GM12864 (cell line): ENCODE measurements around the gene MEIOSIN.
A peak's percentile ranks its signal among the peaks of the same experiment; 100 is the strongest.
"Not testable (repeated sequence)": the region's sequence is repeated elsewhere in the genome, so short reads cannot be mapped to it uniquely, and the experiment has no call there.

ENCODE experiments used
- DNase-seq: peaks from one replicate; pipeline ENCODE4 v3.0.0-alpha.2; 2011; ENCODE audit warnings: low read depth
- H3K4me3 ChIP-seq: 2 replicates; pipeline ENCODE4 v1.5.1; 2011; ENCODE audit warnings: mild to moderate bottlenecking, low read depth, low read length, control low read depth
- TF ChIP-seq, protein P1 (sequence below): IDR thresholded peaks from 2 replicates; pipeline ENCODE4 v1.5.1; 2011; ENCODE audit warnings: low read depth, mild to moderate bottlenecking, moderate library complexity, low read length, control low read depth, inconsistent platforms; ENCODE audit errors: missing control alignments

Gene MEIOSIN

DNA sequence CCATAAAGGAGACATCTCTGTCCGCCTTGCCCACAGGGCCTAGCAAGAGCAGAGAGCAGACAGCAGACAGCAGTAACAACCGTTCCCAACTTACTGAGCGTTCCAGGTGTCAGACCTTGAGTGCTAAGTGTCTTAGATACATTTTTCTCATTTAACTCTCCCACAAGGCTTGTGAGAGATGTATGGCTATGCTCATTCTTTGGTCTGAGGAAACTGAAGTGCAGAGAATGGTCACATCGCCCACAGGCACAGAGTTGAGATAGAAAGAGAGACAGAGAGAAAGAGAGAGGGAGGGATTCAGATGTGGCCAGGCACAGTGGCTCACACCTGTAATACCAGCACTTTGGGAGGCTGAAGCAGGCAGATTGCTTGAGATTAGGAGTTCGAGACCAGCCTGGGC, 14.3 kb downstream of the MEIOSIN start:
- TF ChIP-seq, protein P1, sequence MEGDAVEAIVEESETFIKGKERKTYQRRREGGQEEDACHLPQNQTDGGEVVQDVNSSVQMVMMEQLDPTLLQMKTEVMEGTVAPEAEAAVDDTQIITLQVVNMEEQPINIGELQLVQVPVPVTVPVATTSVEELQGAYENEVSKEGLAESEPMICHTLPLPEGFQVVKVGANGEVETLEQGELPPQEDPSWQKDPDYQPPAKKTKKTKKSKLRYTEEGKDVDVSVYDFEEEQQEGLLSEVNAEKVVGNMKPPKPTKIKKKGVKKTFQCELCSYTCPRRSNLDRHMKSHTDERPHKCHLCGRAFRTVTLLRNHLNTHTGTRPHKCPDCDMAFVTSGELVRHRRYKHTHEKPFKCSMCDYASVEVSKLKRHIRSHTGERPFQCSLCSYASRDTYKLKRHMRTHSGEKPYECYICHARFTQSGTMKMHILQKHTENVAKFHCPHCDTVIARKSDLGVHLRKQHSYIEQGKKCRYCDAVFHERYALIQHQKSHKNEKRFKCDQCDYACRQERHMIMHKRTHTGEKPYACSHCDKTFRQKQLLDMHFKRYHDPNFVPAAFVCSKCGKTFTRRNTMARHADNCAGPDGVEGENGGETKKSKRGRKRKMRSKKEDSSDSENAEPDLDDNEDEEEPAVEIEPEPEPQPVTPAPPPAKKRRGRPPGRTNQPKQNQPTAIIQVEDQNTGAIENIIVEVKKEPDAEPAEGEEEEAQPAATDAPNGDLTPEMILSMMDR = no peak
- DNase-seq = no peak
- H3K4me3 ChIP-seq = no peak overlapping the region

DNA sequence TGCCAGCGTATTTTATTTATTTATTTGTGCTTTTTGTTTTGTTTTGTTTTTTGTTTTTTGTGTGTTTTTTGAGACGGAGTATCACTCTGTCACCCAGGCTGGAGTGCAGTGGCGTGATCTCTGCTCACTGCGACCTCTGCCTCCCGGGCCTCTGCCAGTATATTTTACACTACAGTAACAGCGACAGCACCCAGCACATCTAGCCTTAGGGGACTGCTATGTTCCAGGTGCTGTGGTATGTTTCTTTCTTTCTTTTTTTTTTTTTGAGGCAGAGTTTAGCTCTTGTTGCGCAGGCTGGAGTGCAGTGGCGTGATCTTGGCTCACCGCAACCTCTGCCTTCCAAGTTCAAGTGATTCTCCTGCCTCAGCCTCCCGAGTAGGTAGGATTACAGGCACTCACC, 18.2 kb downstream of the MEIOSIN start:
- DNase-seq, H3K4me3 ChIP-seq: not testable (repeated sequence)

DNA sequence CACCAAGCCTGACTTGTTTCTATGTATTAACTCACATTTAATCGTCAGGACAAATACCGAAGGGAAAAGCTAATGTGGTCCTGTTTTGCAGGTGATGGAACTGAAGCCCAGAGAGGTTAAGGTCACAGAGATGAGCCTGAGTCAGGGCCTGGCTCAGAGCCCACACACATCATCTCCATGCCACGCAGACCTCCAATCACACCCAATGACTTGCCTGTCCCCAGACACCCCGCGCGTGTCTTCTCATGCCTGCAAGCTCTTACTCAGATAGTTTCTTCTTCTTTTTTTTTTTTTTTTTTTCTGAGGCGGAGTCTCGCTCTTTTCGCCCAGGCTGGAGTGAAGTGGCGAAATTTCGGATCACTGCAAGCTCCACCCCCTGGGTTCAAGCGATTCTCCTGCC, 19.4 kb downstream of the MEIOSIN start:
- no peak for DNase-seq
- TF ChIP-seq, protein P1 = no peak
- H3K4me3 ChIP-seq = no peak overlapping the region

DNA sequence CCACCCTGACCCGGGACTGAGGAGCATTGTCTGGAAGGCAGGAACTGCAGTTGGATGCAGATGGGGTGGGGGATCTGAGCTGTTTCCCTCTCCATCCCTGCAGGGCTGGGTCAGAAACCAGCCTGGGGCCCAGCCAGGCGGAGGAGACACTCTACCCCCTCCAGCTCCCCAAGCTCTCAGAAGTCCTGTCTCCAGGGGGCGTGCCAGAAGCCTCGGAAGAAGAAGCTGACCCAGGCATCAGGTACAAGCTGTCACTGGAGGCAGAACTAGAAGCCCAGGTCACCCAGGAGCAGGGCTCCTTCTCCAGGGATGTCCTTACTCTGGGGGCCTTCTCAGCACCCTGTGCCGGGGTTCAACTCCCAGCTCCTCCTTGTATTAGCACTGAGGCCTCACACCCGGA, 20.3 kb downstream of the MEIOSIN start:
- DNase-seq = no peak
- TF ChIP-seq, protein P1 = peak; percentile 15
- no peak overlapping the region for H3K4me3 ChIP-seq

GRCh38 chr19:45754323-45754722, 21.1 kb downstream of the MEIOSIN start:
- TF ChIP-seq, protein P1 = no peak
- no peak for DNase-seq
- H3K4me3 ChIP-seq = no peak overlapping the region

GRCh38 chr19:45757695-45758094, 24.5 kb downstream of the MEIOSIN start:
- no peak for DNase-seq
- H3K4me3 ChIP-seq = no peak overlapping the region
- TF ChIP-seq, protein P1 = no peak

GRCh38 chr19:45758921-45759320, 25.7 kb downstream of the MEIOSIN start:
- no peak overlapping the region for H3K4me3 ChIP-seq
- TF ChIP-seq, protein P1 = no peak
- DNase-seq = no peak

GRCh38 chr19:45761714-45762113, 28.5 kb downstream of the MEIOSIN start:
- TF ChIP-seq, protein P1 = no peak
- DNase-seq = no peak
- H3K4me3 ChIP-seq = no peak overlapping the region
